ENCODE data around the gene FRY. TPM values are rescaled to one million over a fixed set of nuclear protein-coding genes. Genes with fewer than 3 reads are reported as not detected.

Gene FRY
- total RNA-seq, 2 donors from 2014 or later: 16.4 to 33.3 TPM

GRCh38 chr13:32281096-32281495 is 249.5 kb downstream of the FRY start:
- peaks cover 0 to 3% of the 10 kb centered on the region in 2 donors for H3K36me3 ChIP-seq
- H3K9me3 ChIP-seq: no peaks in the 10 kb centered on the region

GRCh38 chr13:32282096-32282711 is 250.6 kb downstream of the FRY start:
- intact Hi-C loops (cut with DNase I): no loop called here
- Histone ChIP-seq H3K36me3 (peaks cover 0 to 3% of the 10 kb centered on the region in 2 donors), H3K4me3 (no peak overlapping the region), H3K27me3 (replicated peaks; ENCODE audit: insufficient read depth) (no peaks in the 10 kb centered on the region), H3K27ac (no peak overlapping the region), H3K4me1 (replicated peaks) (no peaks in the 10 kb centered on the region), H3K9me3 (no peaks in the 10 kb centered on the region)
- DNase-seq (ENCODE audit: low spot score): no peak
- TF ChIP-seq POLR2A (IDR thresholded peaks at IDR 0.05) (no peak), POLR2AphosphoS5 (IDR thresholded peaks at IDR 0.05) (no peak)
- TF ChIP-seq, protein P1, sequence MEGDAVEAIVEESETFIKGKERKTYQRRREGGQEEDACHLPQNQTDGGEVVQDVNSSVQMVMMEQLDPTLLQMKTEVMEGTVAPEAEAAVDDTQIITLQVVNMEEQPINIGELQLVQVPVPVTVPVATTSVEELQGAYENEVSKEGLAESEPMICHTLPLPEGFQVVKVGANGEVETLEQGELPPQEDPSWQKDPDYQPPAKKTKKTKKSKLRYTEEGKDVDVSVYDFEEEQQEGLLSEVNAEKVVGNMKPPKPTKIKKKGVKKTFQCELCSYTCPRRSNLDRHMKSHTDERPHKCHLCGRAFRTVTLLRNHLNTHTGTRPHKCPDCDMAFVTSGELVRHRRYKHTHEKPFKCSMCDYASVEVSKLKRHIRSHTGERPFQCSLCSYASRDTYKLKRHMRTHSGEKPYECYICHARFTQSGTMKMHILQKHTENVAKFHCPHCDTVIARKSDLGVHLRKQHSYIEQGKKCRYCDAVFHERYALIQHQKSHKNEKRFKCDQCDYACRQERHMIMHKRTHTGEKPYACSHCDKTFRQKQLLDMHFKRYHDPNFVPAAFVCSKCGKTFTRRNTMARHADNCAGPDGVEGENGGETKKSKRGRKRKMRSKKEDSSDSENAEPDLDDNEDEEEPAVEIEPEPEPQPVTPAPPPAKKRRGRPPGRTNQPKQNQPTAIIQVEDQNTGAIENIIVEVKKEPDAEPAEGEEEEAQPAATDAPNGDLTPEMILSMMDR (IDR thresholded peaks at IDR 0.05): no peak
- WGBS: 88% methylated on average over 2 of the region's 2 CpGs

More at GRCh38 chr13:32281096-32281495, 249.5 kb downstream of the FRY start:
- Histone ChIP-seq H3K4me3 (no peak overlapping the region), H3K27me3 (replicated peaks; ENCODE audit: insufficient read depth) (no peaks in the 10 kb centered on the region), H3K27ac (no peak overlapping the region), H3K4me1 (replicated peaks) (no peaks in the 10 kb centered on the region)
- TF ChIP-seq, protein P1 (IDR thresholded peaks at IDR 0.05): no peak
- 94% methylated on average over 1 of the region's 1 CpG for WGBS
- intact Hi-C loops (cut with DNase I): no loop called here
- no peak for DNase-seq (ENCODE audit: low spot score)

- peak; percentile 61 for DNase-seq (ENCODE audit: low spot score)
- Histone ChIP-seq H3K4me1 (replicated peaks) (no peaks in the 10 kb centered on the region), H3K4me3 (no peak overlapping the region), H3K27me3 (replicated peaks; ENCODE audit: insufficient read depth) (no peaks in the 10 kb centered on the region), H3K9me3 (no peaks in the 10 kb centered on the region), H3K36me3 (no peaks in the 10 kb centered on the region), H3K27ac (peak overlapping the region; percentile 53 to 59)
- 6% methylated on average over 6 of the region's 6 CpGs for WGBS
- TF ChIP-seq POLR2A (IDR thresholded peaks at IDR 0.05) (no peak), POLR2AphosphoS5 (IDR thresholded peaks at IDR 0.05) (peak; percentile 66)
- TF ChIP-seq, protein P1 (IDR thresholded peaks at IDR 0.05): no peak
- intact Hi-C loops (cut with DNase I): no loop called here
Measured at GRCh38 chr13:32284927-32285632, 253.5 kb downstream of the FRY start.

DNA sequence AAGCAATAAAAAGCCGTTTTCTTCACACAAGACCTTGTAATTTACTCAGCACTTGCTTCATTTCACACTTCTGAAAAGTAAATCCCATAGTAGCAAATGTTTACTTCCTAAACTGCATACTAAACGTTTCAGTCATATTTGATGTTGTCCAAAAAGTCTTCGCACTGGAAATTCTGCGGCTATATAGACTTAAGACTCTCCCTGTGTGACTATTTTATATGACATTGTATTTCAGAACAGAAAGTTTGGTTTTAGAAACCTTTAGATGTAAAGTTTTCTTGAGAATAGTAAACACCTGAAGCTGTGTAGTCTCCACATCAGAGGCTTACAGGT is 254.0 kb downstream of the FRY start:
- Histone ChIP-seq H3K27me3 (replicated peaks; ENCODE audit: insufficient read depth) (no peaks in the 10 kb centered on the region), H3K4me3 (no peak overlapping the region), H3K9me3 (no peaks in the 10 kb centered on the region), H3K4me1 (replicated peaks) (no peaks in the 10 kb centered on the region), H3K27ac (peak overlapping the region; percentile 53 to 59), H3K36me3 (no peaks in the 10 kb centered on the region)
- 22% methylated on average over 4 of the region's 4 CpGs for WGBS
- DNase-seq (ENCODE audit: low spot score): no peak
- TF ChIP-seq POLR2A (IDR thresholded peaks at IDR 0.05) (no peak), POLR2AphosphoS5 (IDR thresholded peaks at IDR 0.05) (no peak)
- TF ChIP-seq, protein P1 (IDR thresholded peaks at IDR 0.05): no peak
- intact Hi-C loops (cut with DNase I): no loop called here

DNA sequence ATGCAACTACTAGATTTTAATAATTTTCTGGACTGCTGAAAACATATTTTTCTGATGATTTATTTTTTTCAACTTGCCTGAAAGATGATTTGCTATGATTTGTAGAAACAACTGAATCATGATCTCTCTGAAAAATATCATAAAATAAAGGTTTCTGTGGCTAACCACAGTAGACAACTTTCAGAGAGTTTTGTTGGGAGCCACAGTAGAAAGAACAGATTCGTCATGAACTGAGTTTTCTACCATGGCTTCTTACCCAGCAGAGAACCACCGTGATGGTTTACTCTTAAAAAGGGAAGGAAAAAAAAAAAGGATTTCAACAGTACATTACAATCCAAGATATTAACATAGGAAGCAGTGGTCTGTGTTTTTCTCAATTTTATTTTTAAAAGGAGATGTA is 265.6 kb downstream of the FRY start:
- 81% methylated on average over 2 of the region's 2 CpGs for WGBS

More for the DNA sequence above, 265.6 kb downstream of the FRY start:
- no peak overlapping the region for H3K27ac ChIP-seq
- H3K36me3 ChIP-seq: no peaks in the 10 kb centered on the region
- H3K27me3 ChIP-seq (replicated peaks; ENCODE audit: insufficient read depth): no peaks in the 10 kb centered on the region
- intact Hi-C loops (cut with DNase I): no loop called here
- H3K9me3 ChIP-seq: no peaks in the 10 kb centered on the region
- H3K4me3 ChIP-seq: no peak overlapping the region
- H3K4me1 ChIP-seq (replicated peaks): no peaks in the 10 kb centered on the region
- TF ChIP-seq, protein P1 (IDR thresholded peaks at IDR 0.05): no peak
- TF ChIP-seq POLR2AphosphoS5 (IDR thresholded peaks at IDR 0.05): no peak
- no peak for TF ChIP-seq POLR2A (IDR thresholded peaks at IDR 0.05)
- DNase-seq (ENCODE audit: low spot score): no peak
